HG03280 (cell line): ENCODE measurements around the gene DPH2.

Experiments used
- ATAC-seq: cut with Tn5 transposase; IDR thresholded peaks from one replicate; pipeline ENCODE4 v1.9.1; 2021; ENCODE audit warnings: mild to moderate bottlenecking, moderate library complexity; ENCODE audit not compliant: unreplicated experiment

Gene DPH2

DNA sequence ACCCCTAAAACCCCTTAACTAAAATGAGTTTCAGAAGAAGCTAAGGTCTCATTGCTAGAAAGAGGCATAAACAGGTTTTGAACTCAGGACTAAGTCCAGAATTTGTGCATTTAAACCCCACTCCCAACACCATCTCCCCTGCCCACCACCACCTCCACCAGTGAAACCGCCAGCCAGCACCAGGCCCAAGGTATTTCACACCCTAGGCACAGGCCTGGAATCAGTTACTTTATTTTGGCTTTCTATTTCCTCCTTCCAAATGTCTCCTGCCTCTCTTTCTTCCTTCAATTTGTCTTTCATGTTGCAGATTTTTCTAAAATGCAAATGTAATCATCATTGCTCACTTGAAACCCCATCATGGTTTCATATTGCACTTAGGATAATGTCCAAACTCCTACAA is 24.9 kb upstream of the DPH2 start:
- no peak for ATAC-seq

DNA sequence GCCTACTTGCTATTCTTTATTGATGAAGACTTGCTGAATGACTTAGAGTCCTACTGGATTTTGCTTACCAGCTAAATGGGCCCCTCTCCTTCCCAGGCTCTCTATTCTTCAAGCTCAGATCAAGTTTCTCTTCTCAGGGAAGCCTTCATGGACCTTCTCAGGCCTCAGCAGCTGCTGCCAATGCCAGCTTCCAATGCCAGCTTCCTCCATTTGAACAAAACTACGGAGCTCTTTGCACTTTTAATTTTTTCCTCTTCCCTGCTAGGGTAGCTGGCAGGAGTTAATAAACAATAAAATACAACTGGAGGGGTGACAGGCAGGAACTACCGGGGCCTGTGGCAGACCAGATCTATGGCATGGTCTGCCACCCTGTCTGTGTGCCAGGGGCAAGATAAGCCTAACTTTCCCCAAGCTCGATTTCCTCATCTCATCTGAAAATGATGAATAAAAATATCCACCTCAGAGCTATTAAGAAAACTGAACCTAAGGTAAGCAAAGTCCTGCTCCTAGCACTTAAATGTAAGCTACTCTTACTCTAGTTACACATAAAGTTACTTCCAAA is 24.1 kb upstream of the DPH2 start:
- ATAC-seq, result no peak

DNA sequence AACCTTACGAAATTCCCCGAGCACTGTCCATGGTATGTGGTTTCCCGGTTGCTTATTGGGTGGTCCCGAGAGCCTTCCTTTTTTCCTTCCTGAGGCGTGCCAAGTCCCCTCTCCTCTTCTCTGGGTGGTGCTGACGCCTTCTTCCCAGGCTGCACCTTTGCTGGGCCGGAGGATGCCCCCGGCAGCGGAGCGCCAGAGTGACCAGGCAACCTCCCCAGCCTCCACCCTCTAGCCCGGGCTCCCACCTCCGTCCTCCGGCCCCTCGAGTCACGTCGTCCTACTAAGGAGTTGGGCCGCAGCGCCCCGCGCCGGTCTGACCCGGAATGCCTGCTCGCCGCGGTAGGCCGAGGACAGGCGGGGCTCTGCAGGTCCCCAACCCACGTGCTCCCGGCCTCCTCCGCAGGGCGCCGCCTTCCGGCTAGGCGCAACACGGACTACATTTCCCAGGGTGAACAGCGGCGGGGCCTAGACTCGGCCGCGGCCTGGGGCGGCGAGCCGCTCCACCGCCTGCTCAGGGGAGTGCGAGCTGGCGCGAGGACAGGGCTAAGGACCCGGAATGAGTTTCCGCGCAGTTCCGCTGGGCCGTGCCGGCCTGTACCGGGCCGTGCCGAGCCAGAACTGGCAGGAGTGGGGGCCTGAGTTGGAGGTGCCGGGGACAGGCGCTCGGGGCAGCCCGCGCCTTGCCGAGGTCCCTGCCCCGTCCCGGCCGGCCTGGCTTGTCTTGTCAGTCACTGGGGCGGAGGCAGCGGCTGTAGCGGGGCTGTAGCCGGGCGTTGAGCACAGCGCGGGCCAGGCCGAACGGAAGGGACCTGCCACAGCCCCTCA is 23.4 kb upstream of the DPH2 start, which contains the start of gene IPO13:
Gene IPO13 (plus strand): TSS at position 715 of the 825 bp plus-strand sequence. CDS start 651 bp downstream, outside the sequence.
- peak; percentile 93 for ATAC-seq

DNA sequence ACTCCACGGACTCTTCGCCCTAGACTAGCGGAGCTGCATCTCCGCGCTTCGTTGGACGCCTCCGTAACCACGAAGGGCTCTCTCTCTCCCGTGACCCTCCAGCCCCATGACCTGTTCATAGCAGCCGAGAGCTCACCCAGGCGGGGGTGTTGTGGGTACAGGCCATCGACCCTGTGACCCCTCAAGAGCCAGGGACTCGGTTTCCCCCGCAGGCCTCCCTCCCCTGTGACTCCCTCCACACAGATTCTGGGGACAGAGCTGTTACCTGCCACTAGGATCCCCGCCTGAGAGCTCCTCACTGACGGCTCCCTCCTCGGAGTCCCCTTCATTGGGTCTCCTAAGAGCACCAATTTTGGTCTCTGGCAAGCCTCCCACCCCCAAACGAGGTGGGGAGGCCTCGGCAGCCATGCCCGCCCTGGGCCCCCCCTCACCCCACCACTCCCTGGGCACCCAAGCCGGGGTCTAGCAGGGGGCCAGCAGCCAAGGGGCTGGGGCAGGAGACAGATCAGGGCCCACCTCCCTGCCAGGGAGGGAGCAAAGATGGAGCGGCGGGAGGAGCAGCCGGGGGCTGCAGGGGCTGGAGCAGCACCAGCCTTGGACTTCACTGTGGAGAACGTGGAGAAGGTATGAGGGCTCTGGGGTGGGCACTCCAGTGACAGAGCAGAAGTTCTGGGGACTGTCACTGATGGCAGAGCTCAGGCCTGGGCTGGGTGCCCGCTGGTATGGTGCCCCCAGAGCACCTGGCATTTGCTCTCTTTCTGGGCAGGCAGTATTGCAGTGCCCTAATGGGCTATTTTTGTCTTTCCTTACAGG is 22.5 kb upstream of the DPH2 start:
- ATAC-seq, result no peak

DNA sequence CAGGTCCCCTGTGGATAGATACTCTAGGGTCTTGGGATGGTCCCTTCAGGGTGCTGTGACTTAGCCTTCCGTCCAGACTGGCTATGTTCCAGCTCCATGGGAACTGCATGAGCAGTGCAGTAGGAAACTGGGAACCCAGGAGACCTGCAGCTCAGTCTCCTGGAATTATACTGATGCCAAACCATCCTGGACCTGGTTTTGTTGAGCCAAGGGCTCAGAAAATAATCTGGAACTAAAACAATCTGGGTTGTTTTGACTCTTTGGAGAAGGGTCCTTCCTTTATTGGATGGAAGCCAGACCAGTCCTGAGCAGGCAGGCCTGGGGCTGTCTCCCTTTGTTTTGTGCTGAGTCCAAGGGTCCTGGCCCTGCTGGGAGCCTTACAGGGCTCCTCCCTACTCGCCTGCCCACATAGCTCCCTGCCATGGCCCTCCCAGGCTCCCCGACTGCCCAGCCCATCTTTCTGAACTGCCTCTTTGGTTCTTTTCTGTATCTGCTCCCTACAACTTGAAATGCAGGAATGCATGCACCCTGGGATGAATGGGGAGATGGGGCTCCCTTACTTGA is 21.9 kb upstream of the DPH2 start:
- ATAC-seq, result no peak

DNA sequence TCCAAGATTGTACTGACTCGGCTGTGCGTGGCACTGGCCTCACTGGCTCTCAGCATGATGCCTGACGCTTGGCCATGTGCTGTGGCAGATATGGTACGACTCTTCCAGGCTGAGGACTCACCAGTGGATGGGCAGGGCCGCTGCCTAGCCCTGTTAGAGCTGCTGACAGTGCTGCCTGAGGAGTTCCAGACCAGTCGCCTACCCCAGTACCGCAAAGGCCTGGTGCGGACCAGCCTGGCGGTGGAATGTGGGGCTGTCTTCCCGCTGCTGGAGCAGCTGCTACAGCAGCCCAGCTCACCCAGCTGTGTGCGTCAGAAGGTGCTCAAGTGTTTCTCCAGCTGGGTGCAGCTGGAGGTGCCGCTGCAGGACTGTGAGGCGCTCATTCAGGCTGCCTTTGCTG is 20.1 kb upstream of the DPH2 start:
- ATAC-seq, result no peak

DNA sequence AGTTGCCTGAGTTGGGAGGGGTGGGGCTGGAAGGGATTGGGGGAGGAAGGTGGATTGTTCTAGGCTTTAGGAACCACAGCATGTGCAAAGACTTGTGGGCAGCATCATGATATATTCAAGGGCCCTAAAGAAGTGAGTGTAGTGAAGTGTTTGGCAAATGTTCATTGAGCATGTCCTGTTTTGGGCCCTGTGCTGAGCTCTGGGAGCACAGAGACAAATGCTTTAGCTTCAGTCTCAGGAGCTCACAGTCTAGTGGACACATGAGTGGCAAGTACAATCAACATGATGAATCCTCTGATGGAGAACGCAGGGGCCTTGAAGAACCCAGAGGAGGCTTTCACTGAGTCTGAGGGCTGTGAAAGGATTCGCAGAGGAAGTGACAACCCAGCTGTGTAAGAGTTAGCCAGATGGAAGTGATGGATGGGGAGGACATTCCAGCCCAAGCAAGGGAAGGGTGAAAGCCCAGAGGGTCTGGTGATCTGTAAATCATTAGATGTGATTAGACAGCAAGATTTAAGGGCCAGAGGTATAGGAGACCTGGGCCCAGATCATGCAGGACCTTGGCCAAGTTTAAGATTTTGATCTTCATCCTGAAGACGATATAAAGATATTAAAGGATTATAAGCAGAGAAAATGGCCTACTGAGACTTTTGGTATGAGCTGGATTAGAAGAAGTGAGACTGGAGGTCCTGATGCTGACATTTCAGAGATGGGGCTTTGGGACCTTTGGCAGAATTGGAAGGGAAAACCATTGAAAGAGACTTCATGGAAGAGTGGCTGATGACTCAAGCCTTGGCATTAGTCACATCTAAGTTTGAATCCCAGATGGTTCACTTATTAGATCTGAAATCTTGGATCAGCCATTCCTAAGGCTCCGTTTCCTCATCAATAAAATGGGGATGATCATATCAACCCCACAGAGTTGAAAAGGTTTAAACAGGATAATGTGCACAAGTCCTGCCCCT is 18.5 kb upstream of the DPH2 start:
- ATAC-seq, result no peak

DNA sequence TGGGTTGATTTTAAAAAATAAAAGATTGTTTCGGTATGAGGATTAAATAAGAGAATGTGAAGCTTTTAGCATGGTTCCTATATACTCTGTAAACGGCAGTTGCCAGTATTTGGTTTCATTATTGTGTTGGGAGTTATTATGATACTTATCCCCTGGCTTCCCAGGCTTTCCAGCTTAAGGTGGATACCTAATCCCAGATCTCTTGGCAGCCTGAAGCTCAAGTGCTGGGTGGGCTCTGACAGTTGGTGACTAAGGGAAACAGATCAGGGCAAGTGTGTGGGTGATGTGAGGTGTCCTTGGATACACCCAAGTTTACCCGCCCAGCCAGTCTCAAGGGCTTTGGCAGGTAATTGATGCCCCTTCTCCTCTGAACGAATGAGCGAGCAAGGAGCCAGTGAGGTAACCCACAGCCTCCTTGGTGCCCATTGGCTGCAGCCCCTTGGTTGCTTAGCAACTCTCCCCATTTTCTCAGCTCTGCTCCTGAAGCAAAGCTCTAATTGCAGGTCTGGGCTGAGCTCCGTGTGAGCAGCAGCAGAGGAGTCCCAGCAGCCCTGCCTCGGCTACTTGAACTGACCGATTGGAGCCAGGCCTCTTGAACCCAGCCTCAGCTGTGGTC is 17.0 kb upstream of the DPH2 start:
- no peak for ATAC-seq

DNA sequence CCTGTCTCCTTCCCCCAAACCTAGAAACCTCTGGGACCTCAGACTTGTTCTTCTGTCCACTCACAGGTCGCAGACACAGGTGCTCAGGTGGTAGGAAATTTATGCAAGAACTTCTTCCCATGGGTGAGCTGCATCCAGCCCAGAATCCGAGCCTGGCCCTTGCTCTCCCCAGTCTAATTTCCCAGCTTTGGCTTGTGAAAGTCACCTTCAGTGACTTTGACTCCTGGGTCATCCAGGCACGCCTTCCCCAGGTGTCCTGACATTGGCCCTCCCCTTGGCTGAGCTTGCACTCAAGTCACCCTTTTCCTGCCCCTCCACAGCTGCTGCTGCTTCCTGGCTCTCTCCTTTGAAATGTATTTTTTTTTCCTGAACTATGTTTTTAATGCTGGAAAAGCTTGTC is 16.4 kb upstream of the DPH2 start:
- ATAC-seq, result no peak

DNA sequence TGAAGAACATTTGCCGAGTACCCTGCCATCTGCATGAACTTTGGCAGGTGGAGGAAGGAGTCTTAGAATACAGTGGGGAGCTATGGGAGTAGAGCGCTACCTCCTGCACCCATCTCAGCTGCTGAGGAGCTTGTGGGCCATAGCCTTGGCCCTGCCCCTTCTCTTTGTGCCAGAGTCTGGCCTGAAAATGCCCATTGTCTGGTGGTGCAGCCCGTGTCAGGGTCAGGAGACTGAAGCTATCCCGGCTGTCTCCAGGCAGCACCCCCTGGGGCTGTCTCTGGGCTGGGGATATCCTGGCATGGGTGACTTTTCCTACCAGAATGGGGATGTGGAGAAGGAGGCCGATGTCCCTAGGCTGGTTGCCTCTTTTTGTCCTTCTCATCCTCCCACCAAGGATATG is 15.8 kb upstream of the DPH2 start:
- no peak for ATAC-seq

DNA sequence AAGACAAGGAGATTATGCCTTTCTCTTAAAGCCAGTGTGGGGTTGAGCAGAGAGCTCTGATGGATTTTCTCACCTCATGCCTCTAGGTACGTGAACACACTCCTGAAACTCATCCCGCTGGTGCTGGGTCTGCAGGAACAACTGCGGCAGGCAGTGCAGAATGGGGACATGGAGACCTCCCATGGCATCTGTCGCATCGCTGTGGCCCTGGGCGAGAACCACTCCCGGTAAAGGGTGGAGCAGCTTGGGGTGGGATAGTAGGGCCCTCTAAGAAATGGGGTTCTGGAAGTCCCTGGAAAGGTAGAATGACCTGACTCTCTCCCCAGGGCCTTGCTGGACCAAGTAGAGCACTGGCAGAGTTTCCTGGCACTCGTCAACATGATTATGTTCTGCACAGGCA is 13.6 kb upstream of the DPH2 start:
- ATAC-seq, result no peak

DNA sequence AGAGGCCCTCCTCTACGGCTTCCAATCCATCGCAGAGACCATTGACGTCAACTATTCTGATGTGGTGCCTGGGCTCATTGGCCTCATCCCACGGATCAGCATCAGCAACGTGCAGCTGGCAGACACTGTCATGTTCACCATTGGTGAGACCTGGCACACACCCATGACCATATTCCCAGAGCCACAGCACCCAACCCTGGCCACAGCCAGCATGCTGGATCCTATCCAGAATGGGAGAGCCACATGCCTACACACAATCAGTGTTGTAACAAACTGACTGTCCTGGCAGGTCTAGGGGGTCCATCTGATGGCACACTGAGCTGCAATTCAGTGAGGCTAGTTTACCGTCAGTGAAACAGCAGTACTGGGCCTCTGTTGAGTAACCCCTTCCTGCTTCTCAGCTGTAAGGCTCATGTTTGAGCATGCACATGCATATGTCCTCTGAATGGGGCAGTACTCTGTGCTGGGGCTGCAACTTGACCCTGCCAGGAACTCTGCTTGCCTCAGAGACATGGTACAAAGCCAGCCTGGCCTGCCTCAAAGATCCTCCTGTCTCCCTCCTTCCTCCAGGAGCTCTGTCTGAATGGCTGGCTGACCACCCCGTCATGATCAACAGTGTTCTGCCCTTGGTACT is 12.3 kb upstream of the DPH2 start:
- no peak for ATAC-seq

DNA sequence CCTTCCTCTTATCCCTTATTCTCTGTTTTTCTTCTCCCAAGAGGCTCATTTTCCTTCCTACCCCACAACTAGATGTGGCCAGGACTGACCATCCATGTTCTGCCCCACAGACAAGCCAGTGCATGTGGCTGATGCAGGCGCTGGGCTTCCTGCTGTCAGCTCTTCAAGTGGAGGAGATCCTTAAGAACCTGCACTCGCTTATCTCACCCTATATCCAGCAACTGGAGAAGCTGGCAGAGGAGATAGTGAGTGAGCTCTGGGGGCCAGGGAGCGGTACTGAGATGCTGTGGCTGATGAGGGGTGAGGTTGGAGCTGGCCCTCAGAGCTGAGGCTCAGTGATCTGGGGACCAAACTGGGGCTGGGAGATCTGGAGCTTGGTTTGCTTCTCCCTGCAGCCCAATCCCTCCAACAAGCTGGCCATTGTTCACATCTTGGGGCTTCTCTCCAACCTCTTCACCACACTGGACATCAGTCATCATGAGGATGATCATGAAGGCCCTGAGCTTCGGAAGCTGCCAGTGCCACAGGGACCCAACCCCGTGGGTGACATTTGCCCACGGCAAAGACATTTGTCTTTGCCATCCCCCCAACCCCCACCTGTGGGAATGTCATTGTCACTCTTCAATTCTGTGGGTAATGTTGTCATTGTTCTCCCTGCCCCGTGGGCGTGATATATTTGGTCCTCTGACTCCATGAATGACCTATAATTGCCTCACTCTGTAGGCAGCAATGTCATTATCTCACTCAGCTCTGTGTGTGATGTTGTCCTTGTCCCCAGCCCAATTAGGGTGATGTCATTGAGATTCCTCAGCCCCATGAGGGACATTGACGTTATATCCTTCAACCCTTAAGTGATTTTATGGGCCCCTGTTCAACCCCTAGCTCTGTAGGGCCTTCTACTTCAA is 11.2 kb upstream of the DPH2 start:
- no peak for ATAC-seq

DNA sequence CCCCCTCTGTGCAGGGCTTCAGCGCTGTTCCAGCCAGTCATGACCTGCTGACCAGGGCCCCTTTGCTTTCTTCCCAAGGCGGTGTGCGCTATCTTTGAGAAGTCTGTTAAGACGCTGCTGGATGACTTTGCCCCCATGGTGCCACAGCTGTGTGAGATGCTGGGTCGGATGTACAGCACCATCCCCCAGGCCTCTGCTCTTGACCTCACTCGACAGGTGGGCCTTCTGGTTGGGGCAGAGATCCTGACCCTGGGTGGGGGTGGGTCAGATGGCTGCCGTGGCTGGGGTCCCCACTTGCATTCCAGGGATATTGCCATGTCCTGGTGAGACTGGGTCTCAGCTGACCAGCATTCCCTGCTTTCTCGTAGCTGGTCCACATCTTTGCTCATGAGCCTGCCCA is 9.0 kb upstream of the DPH2 start:
- no peak for ATAC-seq

DNA sequence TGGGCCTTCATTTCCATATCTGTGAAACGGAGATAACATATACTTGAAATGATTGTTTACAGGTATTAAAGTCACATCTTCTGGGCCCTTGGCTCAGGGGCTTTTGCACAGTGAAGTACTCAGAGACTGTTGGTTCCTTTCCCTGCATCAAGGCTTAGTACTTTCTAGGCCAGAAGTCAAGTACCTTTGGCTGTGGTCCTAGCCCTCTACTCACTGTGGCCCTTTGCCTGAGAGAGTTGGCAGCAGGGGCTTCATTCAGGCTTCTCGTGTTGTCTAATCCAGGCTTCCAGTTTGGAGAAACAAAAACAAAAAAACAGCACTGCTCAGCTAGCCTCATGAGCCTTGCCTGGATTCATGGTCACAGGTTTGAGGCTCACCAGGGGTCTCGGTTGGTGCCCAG is 8.1 kb upstream of the DPH2 start:
- ATAC-seq, result no peak

DNA sequence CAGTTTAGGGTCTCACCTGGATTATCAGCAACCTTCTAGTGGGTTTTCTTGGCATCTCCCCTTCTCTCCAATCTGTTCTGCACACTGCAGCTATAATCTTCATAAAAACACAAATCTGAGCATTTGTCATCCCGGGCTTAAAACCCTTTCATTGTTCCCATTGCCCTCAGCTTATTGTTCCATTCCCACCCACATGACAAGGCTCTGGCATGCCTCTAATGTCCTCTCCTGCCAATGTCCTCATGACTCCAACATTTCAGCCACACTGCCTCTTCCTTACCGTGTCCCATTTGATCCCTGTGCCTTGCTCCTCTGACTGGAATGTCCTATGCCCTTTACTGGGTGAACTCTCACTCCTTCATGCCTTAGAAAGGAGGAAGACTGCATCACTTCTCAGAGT is 7.5 kb upstream of the DPH2 start:
- ATAC-seq, result no peak

DNA sequence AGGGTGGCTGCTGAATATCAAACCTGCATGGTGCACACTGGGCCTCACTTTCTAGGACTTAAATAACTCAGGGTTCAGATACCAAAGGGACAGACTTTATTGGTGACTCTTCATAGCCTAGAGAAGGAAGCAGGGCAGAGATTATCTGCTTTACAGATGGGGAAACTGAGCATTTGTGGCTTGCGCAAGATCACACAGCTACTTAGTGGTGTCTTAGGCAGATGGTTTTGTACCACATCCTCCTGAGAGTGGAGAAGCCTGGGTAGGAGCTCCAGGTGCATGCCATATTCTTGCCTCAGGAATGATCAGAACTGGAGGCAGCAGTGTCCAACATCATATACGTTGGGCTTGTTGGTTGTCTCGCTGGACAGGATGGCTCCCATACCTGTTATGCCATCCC is 6.8 kb upstream of the DPH2 start:
- no peak for ATAC-seq

DNA sequence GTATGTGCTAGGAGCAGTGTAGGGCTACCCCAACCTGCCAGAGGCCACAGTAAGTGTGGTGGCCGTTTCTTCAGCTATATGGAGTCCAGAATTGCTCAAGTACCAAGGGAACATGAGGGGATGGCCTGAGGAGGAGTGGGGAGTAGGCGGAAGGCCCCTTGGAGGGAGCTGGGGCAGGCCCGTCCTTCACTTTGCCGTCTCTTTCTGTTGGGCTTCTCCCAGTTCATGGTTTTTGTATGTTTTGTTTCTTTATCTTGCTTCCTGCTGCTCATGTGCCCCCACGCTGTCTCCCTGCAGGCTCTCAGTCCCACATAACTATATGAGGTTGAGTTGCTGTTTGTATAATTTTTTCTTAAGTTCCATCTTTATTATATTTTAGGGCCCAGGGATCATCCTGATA is 5.9 kb upstream of the DPH2 start:
- no peak for ATAC-seq
